GM12801 (cell line): ENCODE results near the gene ATG16L2.

Experiments used
- CTCF ChIP-seq: IDR thresholded peaks from one replicate; pipeline ENCODE4 v1.5.1; 2011; ENCODE audit warnings: control low read depth; ENCODE audit not compliant: insufficient read length; ENCODE audit errors: extremely low read depth

The ATG16L2 gene

GRCh38 chr11:72867970-72868369, 53.8 kb downstream of the ATG16L2 start:
- TF ChIP-seq CTCF: no peak

GRCh38 chr11:72869831-72870230, 55.6 kb downstream of the ATG16L2 start:
- no peak for TF ChIP-seq CTCF

GRCh38 chr11:72871119-72871518, 56.9 kb downstream of the ATG16L2 start:
- no peak for TF ChIP-seq CTCF

GRCh38 chr11:72872012-72872411, 57.8 kb downstream of the ATG16L2 start:
- TF ChIP-seq CTCF: no peak

- TF ChIP-seq CTCF: no peak
Observed at GRCh38 chr11:72875736-72876135, 61.5 kb downstream of the ATG16L2 start.

- TF ChIP-seq CTCF: no peak
Observed at GRCh38 chr11:72876147-72876546, 61.9 kb downstream of the ATG16L2 start.
